Cardiac septum (tissue), 1 donor: ENCODE results near the gene IBA57. TPM values are rescaled to one million over a fixed set of nuclear protein-coding genes. Genes with fewer than 3 reads are reported as not detected.
A peak's percentile ranks its signal among the peaks of the same experiment; 100 is the strongest.

Experiments
- DNase-seq: peaks from one replicate; pipeline ENCODE4 v3.0.0-alpha.2; 2020; ENCODE audit warnings: low spot score
- intact Hi-C: fragments of 100-400 bp; cut with DNase I; formaldehyde crosslinking; loops from one replicate; pipeline ENCODE4 v1.14.0; 2022
- total RNA-seq: library from RNA; stranded (reverse); fragmentation: NEBNext Ultra II Directional; extraction: Animal tissue kit (Norgen Biotek cat#: 25700); gene quantifications from one replicate; pipeline ENCODE4 v1.2.1, GENCODE V29; 2021
- donor health status: DM: no; HTN: no; CAD: no.

The IBA57 gene
- total RNA-seq, 1 donor from 2014 or later: 16.6 TPM

GRCh38 chr1:228206582-228207351 is 41.2 kb downstream of the IBA57 start:
- intact Hi-C loops: no loop called here
- DNase-seq: no peak

GRCh38 chr1:228207381-228207810 is 41.8 kb downstream of the IBA57 start:
- no peak for DNase-seq
- intact Hi-C loops: no loop called here

DNA sequence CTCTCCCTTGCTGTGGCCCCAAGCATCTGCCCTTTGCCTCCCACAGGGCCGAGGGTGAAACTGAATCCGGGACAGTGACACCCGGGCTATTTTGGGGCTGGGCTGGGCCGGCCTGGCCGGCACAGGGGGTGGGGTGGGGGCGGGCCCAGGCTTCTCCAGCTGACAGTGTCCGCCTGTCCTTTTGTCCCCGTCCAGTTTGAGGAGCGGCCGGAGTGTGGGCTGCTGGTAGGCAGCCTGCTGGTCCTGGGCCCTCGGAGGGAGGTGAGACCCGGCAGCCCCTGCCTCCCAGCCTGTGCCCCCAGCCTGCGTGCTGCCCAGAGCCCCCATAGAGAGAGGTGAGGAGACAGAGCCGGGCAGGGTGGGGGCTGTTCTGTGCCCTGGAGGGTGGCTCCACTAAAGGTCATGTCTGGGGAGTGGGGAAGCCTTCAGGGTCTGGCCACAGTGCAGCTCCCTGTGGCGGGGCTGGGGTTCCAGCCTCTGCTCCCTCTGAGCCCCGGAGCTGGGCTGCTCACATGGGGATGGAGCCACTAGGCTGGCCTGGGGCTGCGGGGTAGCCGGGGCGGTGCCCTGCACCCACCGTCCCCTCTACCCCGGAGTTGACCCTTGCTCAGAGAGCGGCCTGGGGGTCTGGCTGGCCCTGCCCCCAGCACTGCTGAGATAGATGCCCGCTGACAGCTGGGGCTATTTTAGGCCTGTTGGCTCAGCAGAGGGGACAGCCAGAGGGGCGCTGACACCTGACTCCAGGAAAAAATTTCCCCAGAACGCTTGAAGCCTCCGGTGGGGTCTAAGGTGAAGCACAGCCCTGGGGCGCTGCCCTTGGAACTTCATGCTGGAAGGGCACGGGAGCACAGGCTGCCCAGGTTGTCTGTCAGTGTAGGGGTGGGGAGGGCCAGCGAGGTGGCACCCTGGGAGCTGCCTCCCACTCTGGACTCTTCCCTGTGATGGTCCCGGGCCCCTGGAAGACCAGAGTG is 42.5 kb downstream of the IBA57 start, which contains the start of gene OBSCN:
Gene OBSCN (plus strand): TSS at position 194 of the 971 bp plus-strand sequence. CDS start 3,740 bp downstream, outside the sequence.
- intact Hi-C loops: no loop called here
- DNase-seq: peak; percentile 83

DNA sequence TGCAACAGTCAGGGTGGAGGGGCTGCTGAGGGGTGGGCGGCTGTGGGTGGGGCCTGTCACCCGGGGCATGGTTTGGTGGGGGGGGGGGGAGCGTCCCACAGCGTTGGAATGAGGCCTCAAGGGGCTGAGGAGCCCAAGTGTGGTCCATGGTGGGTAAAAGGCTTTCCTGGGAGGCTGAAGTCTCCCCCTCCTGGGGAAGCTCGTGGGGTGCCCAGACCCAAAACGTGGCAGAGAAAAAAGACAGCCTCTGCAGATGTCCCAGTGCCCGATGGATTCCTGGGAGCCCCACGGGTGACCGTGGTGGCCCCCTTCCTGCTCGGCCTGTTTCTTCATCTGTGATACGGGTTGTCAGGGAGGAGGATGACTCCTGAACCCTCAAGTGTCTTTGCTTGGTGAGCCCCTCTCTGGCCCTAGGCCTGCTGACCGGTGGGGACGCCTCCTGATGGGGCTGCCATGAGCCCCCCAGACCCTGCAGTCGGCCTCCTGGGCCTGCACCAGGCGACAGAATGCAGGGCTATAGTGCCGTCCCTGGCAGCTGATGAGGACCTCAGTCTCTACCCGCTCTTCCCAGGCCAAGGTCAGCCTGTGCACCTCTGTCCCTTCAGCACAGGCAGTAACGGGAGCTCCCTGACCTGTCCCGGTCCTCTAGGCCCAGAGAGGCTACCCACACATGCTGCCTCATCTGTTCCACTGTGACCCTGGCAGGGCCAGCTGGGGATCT is 43.4 kb downstream of the IBA57 start:
- intact Hi-C loops: no loop called here
- DNase-seq: no peak

DNA sequence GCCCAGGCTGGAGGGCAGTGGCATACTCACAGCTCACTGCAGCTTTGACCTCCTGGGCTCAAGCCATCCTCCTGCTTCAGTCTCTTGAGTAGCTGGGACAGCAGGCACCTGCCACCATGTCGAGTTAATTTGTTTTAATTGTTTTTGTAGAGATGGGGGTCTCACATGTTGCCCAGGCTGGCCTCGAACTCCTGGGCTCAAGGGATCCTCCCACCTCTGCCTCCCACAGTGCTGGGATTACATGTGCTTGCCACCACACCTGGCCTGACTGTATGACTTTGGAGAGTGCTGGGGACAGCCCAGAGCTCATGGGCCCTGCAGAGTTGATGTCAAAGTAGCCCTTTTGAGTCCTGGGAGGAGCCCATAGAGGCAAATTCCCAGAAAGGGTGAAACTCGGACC is 44.1 kb downstream of the IBA57 start:
- DNase-seq: no peak

DNA sequence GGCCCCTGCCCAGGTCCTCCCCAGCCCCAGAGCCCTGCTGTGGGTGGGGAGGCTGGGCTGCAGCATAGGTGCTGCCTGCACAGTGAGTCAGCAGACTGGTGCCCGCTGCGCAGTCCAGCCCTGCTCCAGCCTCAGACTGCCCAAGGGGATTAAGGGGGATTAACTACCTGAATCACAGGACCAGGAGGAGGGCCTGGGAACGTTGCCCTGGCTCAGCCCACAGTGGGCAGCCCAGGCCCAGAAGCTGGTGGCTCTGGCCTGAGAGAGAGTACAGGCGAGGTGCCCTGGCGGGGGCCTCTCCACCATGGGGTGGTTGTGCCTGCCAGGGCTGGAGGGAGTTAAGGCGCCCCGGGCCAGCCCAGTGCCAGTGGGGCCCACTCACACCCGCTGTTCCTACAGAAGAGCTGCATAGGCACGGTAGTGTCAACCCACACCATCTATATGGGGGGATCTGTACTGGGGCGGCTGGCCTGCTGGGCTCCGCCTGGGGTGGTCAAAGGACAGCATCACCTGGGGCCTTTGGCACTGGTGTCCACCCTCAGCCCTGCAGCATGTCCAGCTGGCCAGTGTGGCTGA is 44.6 kb downstream of the IBA57 start:
- intact Hi-C loops: loop anchor here (2.0 kb wide), 1 partner anchor 43 kb away; no protein-coding TSS in a partner anchor
- no peak for DNase-seq

More for the DNA sequence above, 44.1 kb downstream of the IBA57 start:
- intact Hi-C loops: loop anchor here (2.0 kb wide), 1 partner anchor 43 kb away; no protein-coding TSS in a partner anchor

GRCh38 chr1:228210712-228211530 is 45.3 kb downstream of the IBA57 start:
- DNase-seq: no peak
- intact Hi-C loops: loop anchor here (2.0 kb wide), 1 partner anchor 44 kb away; no protein-coding TSS in a partner anchor

DNA sequence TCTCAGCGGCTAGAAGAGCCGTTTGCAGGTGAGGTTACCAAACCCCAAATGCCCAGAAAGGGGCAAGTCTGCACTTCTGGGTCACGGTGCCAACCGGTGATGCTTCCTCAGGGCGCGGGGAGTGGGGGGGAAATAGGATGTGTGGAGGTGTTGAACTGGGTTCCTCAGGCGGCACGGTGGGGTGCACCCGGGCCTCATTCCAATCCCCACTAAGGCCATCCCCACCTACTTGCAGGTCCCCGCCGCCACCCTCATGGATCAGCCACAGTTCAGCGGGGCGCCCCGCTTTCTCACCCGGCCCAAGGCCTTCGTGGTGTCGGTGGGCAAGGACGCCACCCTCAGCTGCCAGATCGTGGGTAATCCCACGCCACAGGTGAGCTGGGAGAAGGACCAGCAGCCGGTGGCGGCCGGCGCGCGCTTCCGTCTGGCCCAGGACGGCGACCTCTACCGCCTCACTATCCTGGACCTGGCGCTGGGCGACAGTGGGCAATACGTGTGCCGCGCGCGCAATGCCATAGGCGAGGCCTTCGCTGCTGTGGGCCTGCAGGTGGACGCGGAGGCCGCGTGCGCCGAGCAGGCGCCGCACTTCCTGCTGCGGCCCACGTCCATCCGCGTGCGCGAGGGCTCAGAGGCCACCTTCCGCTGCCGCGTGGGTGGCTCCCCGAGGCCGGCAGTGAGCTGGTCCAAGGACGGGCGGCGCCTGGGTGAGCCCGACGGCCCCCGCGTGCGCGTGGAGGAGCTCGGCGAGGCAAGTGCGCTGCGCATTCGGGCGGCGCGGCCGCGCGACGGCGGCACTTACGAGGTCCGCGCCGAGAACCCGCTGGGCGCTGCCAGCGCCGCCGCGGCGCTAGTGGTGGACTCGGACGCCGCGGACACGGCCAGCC is 46.2 kb downstream of the IBA57 start:
- intact Hi-C loops: loop anchor here (2.0 kb wide), 1 partner anchor 45 kb away; no protein-coding TSS in a partner anchor
- DNase-seq: no peak

GRCh38 chr1:228212415-228212965 is 46.9 kb downstream of the IBA57 start:
- intact Hi-C loops: no loop called here

GRCh38 chr1:228212966-228213844 is 47.6 kb downstream of the IBA57 start:
- intact Hi-C loops: no loop called here
- DNase-seq: peak; percentile 92

More at GRCh38 chr1:228212415-228212965, 46.9 kb downstream of the IBA57 start:
- DNase-seq: no peak

GRCh38 chr1:228213917-228214808 is 48.6 kb downstream of the IBA57 start:
- intact Hi-C loops: no loop called here
- peak; percentile 74 for DNase-seq

GRCh38 chr1:228214921-228215662 is 49.5 kb downstream of the IBA57 start:
- intact Hi-C loops: no loop called here
- peak; percentile 57 for DNase-seq

DNA sequence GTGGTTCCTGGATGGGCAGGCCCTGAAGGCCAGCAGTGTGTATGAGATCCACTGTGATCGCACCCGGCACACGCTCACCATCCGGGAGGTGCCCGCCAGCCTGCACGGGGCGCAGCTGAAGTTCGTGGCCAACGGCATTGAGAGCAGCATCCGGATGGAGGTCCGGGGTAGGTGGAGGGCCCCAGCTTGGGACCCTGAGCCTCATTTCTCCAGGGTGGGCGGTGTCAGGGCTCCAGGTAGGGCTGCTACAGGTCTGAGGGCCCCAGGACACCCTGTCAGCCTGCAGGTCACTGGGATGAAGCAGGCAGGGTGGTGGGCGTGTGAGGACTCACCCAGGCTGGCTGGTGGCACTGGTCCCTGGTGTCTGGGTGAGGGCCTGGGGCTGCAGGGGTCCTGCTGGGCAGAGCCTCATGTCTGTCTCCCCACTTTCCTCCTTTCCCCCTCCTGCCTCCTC is 50.1 kb downstream of the IBA57 start:
- intact Hi-C loops: no loop called here
- DNase-seq: peak; percentile 74
